HEK293T (cell line): ENCODE measurements around the gene KLHL41.
"Not testable (repeated sequence)": the region's sequence is repeated elsewhere in the genome, so short reads cannot be mapped to it uniquely, and the experiment has no call there.

Source experiments
- ARNT ChIP-seq: fragments of 450-650 bp; IDR thresholded peaks from 2 replicates; pipeline ENCODE4 v1.6.1; 2017; ENCODE audit warnings: mild to moderate bottlenecking
- BHLHE40 ChIP-seq: fragments of 450-650 bp; IDR thresholded peaks from 2 replicates; pipeline ENCODE4 v1.6.1; 2016; ENCODE audit warnings: mild to moderate bottlenecking, moderate library complexity, borderline replicate concordance
- CTBP1 ChIP-seq: fragments of 450-650 bp; IDR thresholded peaks from 2 replicates; pipeline ENCODE4 v1.6.1; 2016; ENCODE audit warnings: borderline replicate concordance
- ELF4 ChIP-seq: fragments of 450-650 bp; IDR thresholded peaks from 2 replicates; pipeline ENCODE4 v1.6.1; 2017; ENCODE audit warnings: antibody characterized with exemption
- FOXA1 ChIP-seq: fragments of 450-650 bp; IDR thresholded peaks from 2 replicates; pipeline ENCODE4 v1.6.1; 2016; ENCODE audit warnings: mild to moderate bottlenecking
- FOXK2 ChIP-seq: fragments of 450-650 bp; IDR thresholded peaks from 2 replicates; pipeline ENCODE4 v1.6.1; 2016; ENCODE audit warnings: mild to moderate bottlenecking
- FOXM1 ChIP-seq: fragments of 450-650 bp; IDR thresholded peaks from 2 replicates; pipeline ENCODE4 v1.6.1; 2017; ENCODE audit warnings: mild to moderate bottlenecking, borderline replicate concordance
- HDGF ChIP-seq: fragments of 450-650 bp; IDR thresholded peaks from 2 replicates; pipeline ENCODE4 v1.6.1; 2017; ENCODE audit warnings: antibody characterized with exemption, borderline replicate concordance
- SP1 ChIP-seq: fragments of 450-650 bp; IDR thresholded peaks from 2 replicates; pipeline ENCODE4 v1.6.1; 2017
- SUZ12 ChIP-seq: fragments of 450-650 bp; IDR thresholded peaks from 2 replicates; pipeline ENCODE4 v1.6.1; 2016; ENCODE audit warnings: mild to moderate bottlenecking
- TARDBP ChIP-seq: fragments of 450-650 bp; IDR thresholded peaks from 2 replicates; pipeline ENCODE4 v1.6.1; 2016

- not testable (repeated sequence) for TF ChIP-seq FOXA1, CTBP1, SP1, HDGF, FOXM1, ELF4, BHLHE40, TARDBP, ARNT, SUZ12, FOXK2
Observed at GRCh38 chr2:169570752-169571151, 61.2 kb downstream of the KLHL41 start.
